IMR-90 (cell line): ENCODE results near the gene OSBPL1A. TPM values are rescaled to one million over a fixed set of nuclear protein-coding genes. Genes with fewer than 3 reads are reported as not detected.

ENCODE experiments used
- ATAC-seq: fragments of 200-7000 bp; cut with Tn5 transposase; 2 replicates; pipeline ENCODE4 v1.9.1; 2020; ENCODE audit warnings: low read depth, mild to moderate bottlenecking, moderate library complexity
- BruUV-seq: library from RNA; stranded (reverse); fragments of 400-500 nt; replicated peaks from 2 replicates; lab custom pipeline; 2021; lab: Mats Ljungman, UMichigan
- CTCF ChIA-PET: fragments of 300-600 bp; formaldehyde crosslinking; extraction: SDS; loops from one replicate; lab custom pipeline; 2021; ENCODE audit warnings: antibody characterized with exemption; lab: Yijun Ruan, JAX
- POLR2A ChIA-PET: fragments of 300-600 bp; sonication (Branson Sonifier 250); formaldehyde crosslinking; loops from one replicate; lab custom pipeline; 2022; ENCODE audit warnings: antibody characterized with exemption; ENCODE audit not compliant: unreplicated experiment; lab: Charles Lee
- DNase-seq: peaks from one replicate; pipeline ENCODE4 v3.0.0; 2013
- H2AFZ ChIP-seq: replicated peaks from 2 replicates; pipeline ENCODE3; 2013; ENCODE audit warnings: low read length, mild to moderate bottlenecking; ENCODE audit not compliant: poor library complexity
- H2AK5ac ChIP-seq: 2 replicates; pipeline ENCODE4 v1.6.1; 2013; ENCODE audit warnings: low read depth, low read length, inconsistent platforms
- H2AK9ac ChIP-seq: replicated peaks from 2 replicates; pipeline ENCODE3; 2013; ENCODE audit warnings: mild to moderate bottlenecking, low read depth, low read length, moderate library complexity; ENCODE audit not compliant: poor library complexity
- H2BK120ac ChIP-seq: 2 replicates; pipeline ENCODE4 v1.6.1; 2013; ENCODE audit warnings: low read depth, low read length, inconsistent platforms
- H2BK15ac ChIP-seq: 3 replicates; pipeline ENCODE4 v1.6.1; 2013; ENCODE audit warnings: low read depth, low read length, inconsistent platforms
- H2BK20ac ChIP-seq: 2 replicates; pipeline ENCODE4 v1.6.1; 2013; ENCODE audit warnings: low read depth, mild to moderate bottlenecking, inconsistent platforms, low read length, moderate library complexity
- H2BK5ac ChIP-seq: 2 replicates; pipeline ENCODE4 v1.6.1; 2013; ENCODE audit warnings: mild to moderate bottlenecking, low read depth, low read length, inconsistent platforms; ENCODE audit not compliant: poor library complexity, severe bottlenecking
- H3K14ac ChIP-seq: replicated peaks from 2 replicates; pipeline ENCODE4 v1.6.1; 2013; ENCODE audit warnings: low read depth, low read length, inconsistent platforms
- H3K18ac ChIP-seq: 2 replicates; pipeline ENCODE4 v1.6.1; 2013; ENCODE audit warnings: low read depth, low read length, control low read depth
- H3K23ac ChIP-seq: 2 replicates; pipeline ENCODE4 v1.6.1; 2013; ENCODE audit warnings: low read depth, low read length, inconsistent platforms
- H3K27ac ChIP-seq: 2 replicates; pipeline ENCODE4 v1.5.1; 2013; ENCODE audit warnings: mild to moderate bottlenecking, control low read depth, low read length; ENCODE audit not compliant: insufficient read depth
- H3K27me3 ChIP-seq: 2 replicates; pipeline ENCODE4 v1.6.1; 2013; ENCODE audit warnings: low read length; ENCODE audit not compliant: control insufficient read depth, insufficient read depth
- H3K36me3 ChIP-seq: 2 replicates; pipeline ENCODE4 v1.6.1; 2013; ENCODE audit warnings: low read length, mixed read lengths; ENCODE audit not compliant: control insufficient read depth, insufficient read depth
- H3K4ac ChIP-seq: 2 replicates; pipeline ENCODE4 v1.6.1; 2013; ENCODE audit warnings: low read depth, low read length, inconsistent platforms
- H3K4me1 ChIP-seq: 2 replicates; pipeline ENCODE4 v1.6.1; 2013; ENCODE audit warnings: low read length, mixed read lengths; ENCODE audit not compliant: control insufficient read depth, insufficient read depth
- H3K4me2 ChIP-seq: 2 replicates; pipeline ENCODE4 v1.6.1; 2013; ENCODE audit warnings: low read depth, mild to moderate bottlenecking, control low read depth, low read length, moderate library complexity
- H3K4me3 ChIP-seq: 2 replicates; pipeline ENCODE4 v1.5.1; 2013; ENCODE audit warnings: low read depth, mild to moderate bottlenecking, control low read depth, low read length, moderate library complexity; ENCODE audit not compliant: insufficient read depth
- H3K56ac ChIP-seq: 2 replicates; pipeline ENCODE4 v1.6.1; 2013; ENCODE audit warnings: low read length, inconsistent platforms; ENCODE audit not compliant: insufficient read depth; ENCODE audit errors: extremely low read depth
- H3K79me1 ChIP-seq, 2 experiments: 2 replicates each; pipeline ENCODE4 v1.6.1; 2013; ENCODE audit warnings: low read length in 2 of 2, inconsistent platforms in 1 of 2, low read depth in 1 of 2
- H3K9ac ChIP-seq: 2 replicates; pipeline ENCODE4 v1.6.1; 2013; ENCODE audit warnings: low read depth, low read length, control low read depth
- H3K9me1 ChIP-seq: 2 replicates; pipeline ENCODE4 v1.6.1; 2013; ENCODE audit warnings: low read length, inconsistent platforms; ENCODE audit not compliant: insufficient read depth
- H3K9me3 ChIP-seq: 2 replicates; pipeline ENCODE4 v1.6.1; 2013; ENCODE audit warnings: low read length; ENCODE audit not compliant: control insufficient read depth, insufficient read depth
- H4K20me1 ChIP-seq: 2 replicates; pipeline ENCODE4 v1.6.1; 2013; ENCODE audit warnings: low read length, inconsistent platforms; ENCODE audit not compliant: insufficient read depth
- H4K5ac ChIP-seq: 2 replicates; pipeline ENCODE4 v1.6.1; 2013; ENCODE audit warnings: mild to moderate bottlenecking, low read depth, low read length, control low read depth
- H4K8ac ChIP-seq, 2 experiments: 2 replicates each; pipeline ENCODE4 v1.6.1; 2013; ENCODE audit warnings: low read depth in 2 of 2, low read length in 2 of 2, control low read depth in 1 of 2, inconsistent platforms in 1 of 2
- H4K91ac ChIP-seq: 2 replicates; pipeline ENCODE4 v1.6.1; 2013; ENCODE audit warnings: low read depth, low read length, inconsistent platforms; ENCODE audit not compliant: insufficient read depth
- BHLHE40 ChIP-seq: fragments of 150-350 bp; IDR thresholded peaks from 2 replicates; pipeline ENCODE4 v1.6.1; 2016; ENCODE audit warnings: mild to moderate bottlenecking, low read depth, low read length
- CEBPB ChIP-seq: IDR thresholded peaks from 2 replicates; pipeline ENCODE4 v1.6.1; 2012; ENCODE audit warnings: low read depth, low read length, improper control_type of control experiment
- CHD1 ChIP-seq: IDR thresholded peaks from 2 replicates; pipeline ENCODE4 v1.6.1; 2012; ENCODE audit warnings: low read depth, low read length, improper control_type of control experiment
- FOS ChIP-seq: fragments of 150-350 bp; IDR thresholded peaks from 2 replicates; pipeline ENCODE4 v1.6.1; 2016; ENCODE audit warnings: low read depth, low read length
- MAFK ChIP-seq: IDR thresholded peaks from 2 replicates; pipeline ENCODE4 v1.6.1; 2012; ENCODE audit warnings: low read depth, low read length, improper control_type of control experiment
- MAZ ChIP-seq: IDR thresholded peaks from 2 replicates; pipeline ENCODE4 v1.6.1; 2012; ENCODE audit warnings: low read depth, mild to moderate bottlenecking, low read length, improper control_type of control experiment, moderate library complexity, borderline replicate concordance
- MXI1 ChIP-seq: IDR thresholded peaks from 2 replicates; pipeline ENCODE4 v1.6.1; 2012; ENCODE audit warnings: low read depth, mild to moderate bottlenecking, low read length, moderate library complexity, borderline replicate concordance
- NFE2L2 ChIP-seq: fragments of 150-350 bp; IDR thresholded peaks from 2 replicates; pipeline ENCODE4 v1.6.1; 2016; ENCODE audit warnings: low read depth, mild to moderate bottlenecking, low read length
- POLR2A ChIP-seq: IDR thresholded peaks from 2 replicates; pipeline ENCODE4 v1.6.1; 2012; ENCODE audit warnings: mild to moderate bottlenecking, low read depth, low read length
- RAD21 ChIP-seq: IDR thresholded peaks from 2 replicates; pipeline ENCODE4 v1.6.1; 2012; ENCODE audit warnings: low read length, improper control_type of control experiment
- RCOR1 ChIP-seq: IDR thresholded peaks from 2 replicates; pipeline ENCODE4 v1.6.1; 2012; ENCODE audit warnings: mild to moderate bottlenecking, low read length, improper control_type of control experiment; ENCODE audit not compliant: insufficient replicate concordance
- RFX5 ChIP-seq: IDR thresholded peaks from 2 replicates; pipeline ENCODE4 v1.8.0; 2012; ENCODE audit warnings: low read depth, mild to moderate bottlenecking, low read length, moderate library complexity
- SMC3 ChIP-seq: fragments of 150-350 bp; IDR thresholded peaks from 2 replicates; pipeline ENCODE4 v1.6.1; 2016; ENCODE audit warnings: low read depth, mild to moderate bottlenecking, antibody characterized with exemption, low read length, moderate library complexity
- whole genome bisulfite sequencing, 2 experiments: methylation state at CpG; one replicate each; pipeline versions ENCODE4 v1.1.5 to v1.1.7; 2013; ENCODE audit warnings: missing lambda C conversion rate in 2 of 2; ENCODE audit not compliant: insufficient read length in 1 of 2; ENCODE audit errors: extremely low coverage in 2 of 2; 5-methylcytosine and 5-hydroxymethylcytosine counted together
- dilution Hi-C: fragments of 300-500 bp; cut with HindIII; formaldehyde crosslinking; loops from one replicate; pipeline ENCODE4 v1.14.3; 2018; ENCODE audit warnings: low sequenced_read_pairs; ENCODE audit not compliant: unreplicated experiment
- in situ Hi-C: fragments of 300-500 bp; cut with MboI; formaldehyde crosslinking; loops from 3 replicates; pipeline ENCODE4 v1.14.3; 2019; ENCODE audit warnings: low sequenced_read_pairs, inconsistent platforms, mixed read lengths
- intact Hi-C: fragments of 100-400 bp; cut with micrococcal nuclease; formaldehyde crosslinking; loops from 2 replicates; pipeline ENCODE4 v1.10.0; 2022
- polyA plus RNA-seq, 3 experiments: library from polyadenylated mRNA; depleted of rRNA; stranded (reverse); fragments of >200 nt; gene quantifications; 2 replicates each; pipeline ENCODE4 v1.2.3, GENCODE V29; 2012; ENCODE audit warnings: low replicate concordance in 1 of 3
- total RNA-seq: library from RNA; depleted of rRNA; stranded (reverse); fragments of >200 nt; gene quantifications from 2 replicates; pipeline ENCODE4 v1.2.3, GENCODE V29; 2012
- TF ChIP-seq, protein P1 (sequence below): conservative IDR thresholded peaks from 2 replicates; pipeline ENCODE4 v1.5.1; 2012; ENCODE audit warnings: mild to moderate bottlenecking, low read depth, low read length, improper control_type of control experiment
- TF ChIP-seq, protein P2 (sequence below): fragments of 150-350 bp; IDR thresholded peaks from 2 replicates; pipeline ENCODE4 v1.6.1; 2016; ENCODE audit warnings: low read depth, mild to moderate bottlenecking, low read length, moderate library complexity, borderline replicate concordance
- TF ChIP-seq, protein P3 (sequence below): fragments of 150-350 bp; IDR thresholded peaks from 2 replicates; pipeline ENCODE4 v1.6.1; 2017; ENCODE audit warnings: mild to moderate bottlenecking, antibody characterized with exemption, low read length, low read depth

The OSBPL1A gene
- total and polyA plus RNA-seq, 2 of the 4 experiments (the other 2 are of a cell fraction), result 29.4 to 70.4 TPM

DNA sequence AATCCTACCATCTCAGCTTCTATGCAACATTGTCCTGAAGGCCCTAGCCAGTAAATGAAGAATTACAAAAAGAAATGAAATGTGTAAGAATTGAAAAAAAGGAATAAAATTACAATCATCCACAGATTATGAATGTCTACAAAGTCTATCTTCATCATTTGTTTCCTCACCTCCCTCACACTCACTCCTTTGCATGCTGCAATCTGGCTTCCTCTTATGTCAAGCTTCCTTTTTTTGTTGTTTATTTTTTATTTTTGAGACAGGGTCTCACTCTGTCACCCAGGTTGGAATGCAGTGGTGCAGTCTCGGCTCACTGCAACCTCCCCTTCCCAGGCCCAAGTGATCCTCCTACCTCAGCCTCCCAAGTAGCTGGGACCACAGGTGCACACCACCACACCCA, 129.7 kb downstream of the OSBPL1A start:
- Histone ChIP-seq H2BK20ac (no peak overlapping the region), H2AK9ac (no peak overlapping the region), H2AFZ (no peak overlapping the region), H3K36me3 (peaks cover 2% of the 10 kb centered on the region; the same call in 1 of the 2 replicates), H3K9me3 (no peaks in the 10 kb centered on the region), H3K9ac (no peak overlapping the region), H4K91ac (no peak overlapping the region), H4K20me1 (peaks cover 9% of the 10 kb centered on the region; the same call in 1 of the 2 replicates), H3K56ac (no peak overlapping the region), H2AK5ac (no peak overlapping the region), H3K27me3 (no peaks in the 10 kb centered on the region), H3K4me1 (peaks cover 5% of the 10 kb centered on the region; the same call in 1 of the 2 replicates), H4K8ac (no peak overlapping the region), H3K27ac (no peak overlapping the region), H3K9me1 (peaks cover 7% of the 10 kb centered on the region), H3K14ac (no peak overlapping the region), H3K4me2 (no peak overlapping the region), H2BK5ac (no peak overlapping the region), H3K79me1 (peaks cover 15 to 45% of the 10 kb centered on the region in 2 experiments), H4K5ac (no peak overlapping the region), H2BK15ac (no peak overlapping the region), H2BK120ac (no peak overlapping the region), H3K23ac (no peak overlapping the region), H3K4me3 (no peak overlapping the region), H3K18ac (no peak overlapping the region), H3K4ac (no peak overlapping the region)
- no TSS peak for BruUV-seq
- in situ Hi-C loops, result no loop called here
- POLR2A ChIA-PET, result interaction anchor here (0.6 kb wide), 1 partner anchor 128 kb away, joined by 3 read pairs; no protein-coding TSS in a partner anchor
- no peak for TF ChIP-seq CEBPB
- TF ChIP-seq BHLHE40, result no peak
- TF ChIP-seq RFX5, result no peak
- TF ChIP-seq, protein P1, sequence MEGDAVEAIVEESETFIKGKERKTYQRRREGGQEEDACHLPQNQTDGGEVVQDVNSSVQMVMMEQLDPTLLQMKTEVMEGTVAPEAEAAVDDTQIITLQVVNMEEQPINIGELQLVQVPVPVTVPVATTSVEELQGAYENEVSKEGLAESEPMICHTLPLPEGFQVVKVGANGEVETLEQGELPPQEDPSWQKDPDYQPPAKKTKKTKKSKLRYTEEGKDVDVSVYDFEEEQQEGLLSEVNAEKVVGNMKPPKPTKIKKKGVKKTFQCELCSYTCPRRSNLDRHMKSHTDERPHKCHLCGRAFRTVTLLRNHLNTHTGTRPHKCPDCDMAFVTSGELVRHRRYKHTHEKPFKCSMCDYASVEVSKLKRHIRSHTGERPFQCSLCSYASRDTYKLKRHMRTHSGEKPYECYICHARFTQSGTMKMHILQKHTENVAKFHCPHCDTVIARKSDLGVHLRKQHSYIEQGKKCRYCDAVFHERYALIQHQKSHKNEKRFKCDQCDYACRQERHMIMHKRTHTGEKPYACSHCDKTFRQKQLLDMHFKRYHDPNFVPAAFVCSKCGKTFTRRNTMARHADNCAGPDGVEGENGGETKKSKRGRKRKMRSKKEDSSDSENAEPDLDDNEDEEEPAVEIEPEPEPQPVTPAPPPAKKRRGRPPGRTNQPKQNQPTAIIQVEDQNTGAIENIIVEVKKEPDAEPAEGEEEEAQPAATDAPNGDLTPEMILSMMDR, result no peak
- TF ChIP-seq, protein P2, sequence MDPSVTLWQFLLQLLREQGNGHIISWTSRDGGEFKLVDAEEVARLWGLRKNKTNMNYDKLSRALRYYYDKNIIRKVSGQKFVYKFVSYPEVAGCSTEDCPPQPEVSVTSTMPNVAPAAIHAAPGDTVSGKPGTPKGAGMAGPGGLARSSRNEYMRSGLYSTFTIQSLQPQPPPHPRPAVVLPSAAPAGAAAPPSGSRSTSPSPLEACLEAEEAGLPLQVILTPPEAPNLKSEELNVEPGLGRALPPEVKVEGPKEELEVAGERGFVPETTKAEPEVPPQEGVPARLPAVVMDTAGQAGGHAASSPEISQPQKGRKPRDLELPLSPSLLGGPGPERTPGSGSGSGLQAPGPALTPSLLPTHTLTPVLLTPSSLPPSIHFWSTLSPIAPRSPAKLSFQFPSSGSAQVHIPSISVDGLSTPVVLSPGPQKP, result no peak
- TF ChIP-seq, protein P3, sequence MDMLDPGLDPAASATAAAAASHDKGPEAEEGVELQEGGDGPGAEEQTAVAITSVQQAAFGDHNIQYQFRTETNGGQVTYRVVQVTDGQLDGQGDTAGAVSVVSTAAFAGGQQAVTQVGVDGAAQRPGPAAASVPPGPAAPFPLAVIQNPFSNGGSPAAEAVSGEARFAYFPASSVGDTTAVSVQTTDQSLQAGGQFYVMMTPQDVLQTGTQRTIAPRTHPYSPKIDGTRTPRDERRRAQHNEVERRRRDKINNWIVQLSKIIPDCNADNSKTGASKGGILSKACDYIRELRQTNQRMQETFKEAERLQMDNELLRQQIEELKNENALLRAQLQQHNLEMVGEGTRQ, result no peak
- TF ChIP-seq RCOR1, result no peak
- TF ChIP-seq RAD21, result no peak
- no peak for TF ChIP-seq POLR2A
- TF ChIP-seq FOS, result no peak
- TF ChIP-seq NFE2L2, result no peak
- TF ChIP-seq MAZ, result no peak
- TF ChIP-seq MAFK, result no peak
- TF ChIP-seq SMC3, result no peak
- no peak for TF ChIP-seq CHD1
- TF ChIP-seq MXI1, result no peak
- WGBS, 2 experiments, result no CpG with 5 or more reads among the region's 1 CpG
- dilution Hi-C loops, result no loop called here
- ATAC-seq (no peak), DNase-seq (no peak)
- intact Hi-C loops, result no loop called here
- CTCF ChIA-PET, result no interaction called here
